GM21723 (cell line): ENCODE data around the gene COX10.
"Not testable (repeated sequence)": the region's sequence is repeated elsewhere in the genome, so short reads cannot be mapped to it uniquely, and the experiment has no call there.

Experiments
- ATAC-seq: cut with Tn5 transposase; IDR thresholded peaks from one replicate; pipeline ENCODE4 v1.9.1; 2021; ENCODE audit warnings: mild to moderate bottlenecking, moderate library complexity; ENCODE audit not compliant: unreplicated experiment

COX10 gene

DNA sequence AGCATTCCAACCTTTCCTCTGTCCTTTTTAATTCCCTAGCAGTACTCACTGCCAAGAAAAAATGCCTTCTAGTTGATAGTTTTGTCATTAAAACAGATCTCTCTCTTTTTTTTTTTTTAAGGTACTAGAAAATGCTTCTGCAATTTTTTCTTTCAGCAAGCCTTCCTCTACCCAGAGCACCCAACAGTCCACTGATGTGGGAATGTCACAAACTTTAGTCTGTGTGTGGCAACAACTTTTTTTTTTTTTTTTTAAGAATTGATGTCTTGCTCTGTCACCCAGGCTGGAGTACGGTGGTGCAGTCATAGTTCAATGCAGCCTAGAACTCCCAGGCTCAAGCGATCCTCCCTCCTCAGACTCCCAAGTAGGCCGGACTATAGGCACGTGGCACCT, 132.7 kb downstream of the COX10 start:
- no peak for ATAC-seq

DNA sequence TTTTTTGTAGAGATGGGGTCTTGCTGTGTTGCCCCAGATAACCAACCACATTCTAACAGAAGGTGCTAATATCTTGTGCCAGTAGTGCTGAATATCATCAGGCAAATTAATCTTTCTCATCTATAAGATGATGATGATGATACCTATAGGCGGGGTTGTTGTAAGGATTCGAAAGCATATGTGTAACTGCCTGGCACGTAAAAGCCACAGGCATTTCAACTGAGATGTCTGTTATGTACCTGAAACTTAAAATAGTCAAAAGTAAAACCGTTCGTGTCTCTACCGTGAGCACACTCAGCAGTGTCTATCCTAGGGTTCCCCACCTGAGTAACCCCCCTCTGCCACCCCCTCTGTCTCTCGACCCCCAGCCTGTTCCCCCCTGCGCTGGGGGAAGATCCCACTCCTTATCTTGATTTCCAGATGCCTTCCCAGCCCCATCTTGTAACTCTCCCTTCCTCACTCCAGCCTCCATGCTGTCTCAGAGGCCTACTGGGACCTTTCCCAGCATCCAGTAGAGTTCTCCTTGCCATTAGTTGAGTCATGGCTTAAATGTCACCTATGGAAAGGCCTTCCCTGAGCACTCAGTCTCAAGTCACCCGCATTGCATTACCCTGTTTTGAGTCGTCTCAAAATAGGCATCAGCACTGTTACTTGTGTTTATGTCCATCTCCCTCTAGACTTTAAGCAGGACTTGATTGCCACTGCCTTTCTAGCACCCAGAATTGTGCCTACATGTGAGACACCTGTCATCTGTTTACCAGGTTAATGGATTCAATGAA, 133.3 kb downstream of the COX10 start:
- no peak for ATAC-seq

DNA sequence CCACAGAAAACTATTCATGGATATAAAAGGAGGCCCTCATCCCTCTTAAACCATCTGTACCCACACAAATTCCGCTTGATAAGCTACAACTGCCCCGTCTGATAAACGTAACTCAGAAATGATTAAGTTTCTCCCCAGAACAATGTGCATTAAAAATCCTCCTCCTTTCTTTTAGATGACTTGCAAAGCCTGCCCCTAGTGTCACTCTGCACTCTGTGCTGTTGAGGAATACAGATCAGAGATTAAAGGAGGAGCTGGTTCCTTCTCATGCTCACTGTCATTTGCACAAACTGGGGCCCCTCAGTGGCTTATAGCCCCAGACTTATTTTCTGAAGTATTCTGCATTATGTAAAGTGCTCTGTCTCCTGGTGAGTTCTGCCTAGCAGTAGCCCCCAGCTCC, 134.1 kb downstream of the COX10 start:
- ATAC-seq: no peak

DNA sequence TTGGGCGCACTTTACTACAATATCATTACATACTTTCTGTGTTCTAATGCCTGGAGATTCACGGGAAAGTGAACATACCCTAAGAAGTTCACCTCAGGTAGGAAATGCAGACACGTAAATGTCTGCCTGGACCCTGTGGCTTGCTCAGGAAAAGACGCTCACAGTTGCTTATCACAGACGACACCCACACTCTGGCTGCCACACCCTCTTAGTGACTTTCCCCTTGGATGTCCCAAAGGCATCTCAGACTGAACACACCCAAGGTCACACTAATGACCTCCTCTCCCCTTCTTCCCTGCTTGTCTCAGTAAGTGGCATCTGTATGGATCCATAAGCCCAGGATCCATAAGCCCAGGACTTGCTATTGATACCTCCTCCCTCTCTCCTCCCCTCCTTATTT, 134.8 kb downstream of the COX10 start:
- no peak for ATAC-seq

DNA sequence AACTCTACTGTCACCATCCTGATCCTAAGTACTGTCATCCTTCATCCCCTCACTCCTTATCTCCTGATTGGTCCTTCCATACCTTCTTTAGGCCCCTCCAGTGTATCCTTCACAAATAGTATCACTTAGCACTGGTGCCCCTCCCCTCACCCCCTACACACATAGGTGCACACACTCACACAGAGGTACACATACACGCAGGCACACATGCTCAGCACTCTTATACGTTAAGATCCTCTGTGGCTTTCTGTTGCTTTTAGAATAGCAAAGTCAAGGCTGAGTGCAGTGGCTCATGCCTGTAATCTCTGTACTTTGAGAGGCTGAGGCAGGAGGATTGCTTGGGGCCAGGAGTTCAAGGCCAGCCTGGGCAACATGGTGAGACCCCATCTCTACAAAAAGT, 135.2 kb downstream of the COX10 start:
- ATAC-seq: no peak

DNA sequence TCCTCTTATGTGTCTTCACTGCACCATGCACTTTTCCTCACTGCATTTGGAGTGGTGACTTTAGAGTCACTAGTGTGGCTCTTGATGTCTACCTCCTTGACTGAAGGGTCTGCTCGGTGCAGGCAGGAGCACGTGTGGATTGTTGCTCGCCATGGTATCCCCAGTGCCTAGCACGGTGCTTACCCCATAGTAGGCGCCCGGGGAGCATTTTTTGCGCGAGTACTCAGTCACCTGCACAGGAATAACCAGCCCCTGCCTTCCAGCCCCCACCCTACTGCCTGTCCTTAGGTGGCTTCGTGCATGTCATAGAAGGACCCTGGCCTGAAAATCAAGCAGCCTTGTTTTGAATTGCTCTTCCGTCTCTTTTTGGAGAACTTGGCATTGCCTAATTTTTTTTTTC, 136.1 kb downstream of the COX10 start:
- ATAC-seq: no peak

DNA sequence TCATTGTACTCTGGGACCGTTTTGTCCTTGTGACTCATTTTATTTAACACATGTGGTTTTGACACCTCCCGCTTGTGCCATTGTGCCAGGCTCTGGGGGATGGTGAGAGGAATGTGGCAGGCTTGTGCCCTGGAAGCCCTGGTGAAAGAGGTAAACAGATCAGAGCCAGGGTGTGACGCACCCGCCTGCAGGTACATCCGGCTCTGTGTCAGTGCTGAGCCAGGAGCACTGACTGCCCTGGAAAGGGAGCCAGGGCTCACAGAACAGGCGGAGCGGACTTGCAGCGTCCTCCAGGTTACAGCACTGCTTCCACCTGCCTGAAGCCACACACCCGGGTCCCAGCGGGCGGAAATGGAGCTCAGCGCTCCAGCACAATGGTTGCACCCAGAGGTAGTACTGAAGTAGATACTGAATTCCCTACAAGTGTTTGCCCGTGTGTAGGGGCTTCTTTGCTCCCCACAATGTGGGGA, 136.7 kb downstream of the COX10 start:
- ATAC-seq: no peak

DNA sequence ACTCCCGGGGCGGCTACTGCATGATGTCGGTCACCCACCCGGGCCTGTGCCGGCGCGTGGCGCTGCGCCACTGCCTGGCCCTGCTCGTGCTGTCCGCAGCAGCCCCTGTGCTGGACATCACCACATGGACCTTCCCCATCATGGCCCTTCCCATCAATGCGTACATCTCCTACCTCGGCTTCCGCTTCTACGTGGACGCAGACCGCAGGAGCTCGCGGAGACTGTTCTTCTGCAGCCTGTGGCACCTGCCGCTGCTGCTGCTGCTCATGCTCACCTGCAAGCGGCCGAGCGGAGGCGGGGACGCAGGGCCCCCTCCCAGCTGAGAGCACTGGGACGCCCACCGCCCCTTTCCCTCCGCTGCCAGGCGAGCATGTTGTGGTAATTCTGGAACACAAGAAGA, 137.6 kb downstream of the COX10 start:
- no peak for ATAC-seq

DNA sequence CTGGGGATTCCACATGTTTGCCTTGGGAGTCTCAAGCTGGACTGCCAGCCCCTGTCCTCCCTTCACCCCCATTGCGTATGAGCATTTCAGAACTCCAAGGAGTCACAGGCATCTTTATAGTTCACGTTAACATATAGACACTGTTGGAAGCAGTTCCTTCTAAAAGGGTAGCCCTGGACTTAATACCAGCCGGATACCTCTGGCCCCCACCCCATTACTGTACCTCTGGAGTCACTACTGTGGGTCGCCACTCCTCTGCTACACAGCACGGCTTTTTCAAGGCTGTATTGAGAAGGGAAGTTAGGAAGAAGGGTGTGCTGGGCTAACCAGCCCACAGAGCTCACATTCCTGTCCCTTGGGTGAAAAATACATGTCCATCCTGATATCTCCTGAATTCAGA, 138.5 kb downstream of the COX10 start:
- ATAC-seq: no peak

DNA sequence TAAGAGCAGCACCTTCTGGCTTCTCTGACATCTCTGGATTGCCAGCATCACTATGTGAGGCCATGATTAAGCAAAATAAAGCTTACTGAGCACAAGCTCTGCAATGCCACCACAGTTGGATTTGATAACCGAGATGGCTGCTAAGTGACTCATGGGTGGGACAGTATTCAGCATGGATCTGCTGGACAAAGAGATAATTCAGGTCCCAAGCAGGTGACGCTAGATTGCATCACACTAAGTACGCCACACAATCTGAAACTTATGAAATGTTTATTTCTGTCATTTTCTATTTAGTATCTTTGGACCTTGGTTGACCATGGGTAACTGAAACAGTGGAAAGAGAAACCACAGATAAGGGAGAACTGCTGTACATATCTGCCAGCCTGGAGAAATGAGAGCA, 139.9 kb downstream of the COX10 start:
- ATAC-seq: no peak

DNA sequence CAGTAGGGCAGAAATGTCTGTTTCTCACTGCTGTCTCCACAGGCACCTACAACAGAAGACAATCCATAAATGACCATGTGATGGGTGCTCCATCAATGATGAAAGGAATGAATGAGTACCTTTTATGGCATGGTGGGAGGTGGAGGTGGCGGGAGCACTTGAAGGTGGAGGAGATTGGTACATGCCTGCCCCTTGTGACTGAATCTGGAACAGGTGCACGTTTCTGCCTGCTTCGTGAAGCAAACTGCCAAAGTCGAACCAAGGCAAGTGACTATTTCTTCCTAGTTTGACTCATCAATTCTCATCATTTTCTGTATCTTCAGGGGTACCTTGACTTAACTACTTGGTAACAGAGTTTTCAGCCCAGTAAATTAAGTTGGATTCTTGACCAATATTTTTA, 141.9 kb downstream of the COX10 start:
- no peak for ATAC-seq

DNA sequence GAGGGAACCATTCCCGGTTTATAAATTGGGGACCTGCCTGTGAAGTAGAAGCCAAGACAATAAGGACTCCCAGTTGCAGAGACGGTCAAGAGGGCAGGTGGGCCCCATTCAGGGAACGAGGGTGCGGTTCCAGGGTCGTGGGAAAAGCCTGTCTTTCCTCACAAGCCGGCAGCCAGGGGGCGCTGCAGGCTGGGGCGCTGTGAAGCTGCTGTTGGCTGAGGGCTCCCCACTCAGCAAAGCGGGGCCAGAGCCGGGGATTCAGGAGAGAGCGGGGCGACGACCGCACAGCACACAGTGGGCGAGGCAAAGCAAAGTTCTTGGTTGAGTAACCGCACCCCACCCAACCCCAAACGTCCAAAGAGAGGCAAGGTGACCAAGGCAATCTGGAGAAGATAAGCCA, 142.5 kb downstream of the COX10 start:
- ATAC-seq: no peak

DNA sequence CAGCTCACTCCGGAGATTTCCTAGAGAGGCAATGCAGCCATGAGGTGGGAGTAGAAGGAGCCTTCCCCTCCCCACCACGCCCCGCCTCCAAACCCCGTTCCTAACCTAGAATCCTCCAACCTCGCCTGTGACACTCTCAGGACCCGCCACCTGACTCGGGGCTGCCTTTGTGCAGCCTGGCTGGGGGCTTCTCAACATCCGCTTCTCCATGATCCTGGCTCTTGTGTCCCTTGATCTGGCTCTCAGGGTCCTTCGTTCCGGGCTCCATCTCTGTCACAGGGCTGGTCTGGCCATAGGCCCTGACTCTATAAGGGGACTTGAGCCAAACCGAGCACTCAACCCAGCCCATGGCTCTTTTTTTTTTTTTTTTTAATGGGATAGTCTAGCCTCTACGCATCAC, 143.1 kb downstream of the COX10 start:
- ATAC-seq: no peak

DNA sequence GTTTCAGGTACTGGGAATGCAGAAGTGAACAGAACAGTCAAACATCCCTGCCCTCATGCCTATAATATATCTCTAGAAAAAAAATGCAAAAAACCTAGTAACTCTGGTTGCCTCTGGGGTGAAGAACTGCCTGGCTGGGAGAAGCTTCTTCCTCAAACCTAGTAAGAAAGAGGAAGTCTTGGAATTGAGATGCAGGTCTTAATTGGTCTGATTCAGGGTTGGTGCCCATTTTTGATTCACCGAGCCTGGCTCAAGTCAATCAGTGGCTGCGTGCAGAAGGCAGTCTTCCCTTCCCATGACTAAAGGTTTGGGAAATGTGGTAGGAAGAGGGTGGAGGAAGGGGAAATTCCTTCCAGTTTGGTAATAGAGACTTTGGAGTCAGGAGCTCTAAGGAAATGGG, 145.0 kb downstream of the COX10 start:
- ATAC-seq: no peak

DNA sequence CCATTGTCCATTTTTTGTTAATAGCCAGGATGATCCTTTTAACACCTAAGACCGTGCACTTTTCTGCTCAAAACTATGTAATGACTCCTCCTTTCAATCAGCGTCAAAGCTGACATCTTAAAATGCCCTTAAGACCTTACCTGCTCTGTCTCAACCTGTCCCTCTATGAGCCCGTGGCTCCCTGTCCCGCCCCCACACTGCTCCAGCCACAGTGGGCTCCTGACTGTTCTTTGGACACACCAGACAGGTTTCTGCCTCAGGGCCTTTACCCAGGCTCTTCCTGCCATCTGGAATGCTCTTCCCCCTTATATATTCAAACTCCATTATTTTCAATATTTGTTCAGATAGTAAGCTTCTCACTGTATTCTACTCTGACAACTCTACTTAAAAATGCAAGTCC, 153.3 kb downstream of the COX10 start:
- ATAC-seq: no peak

DNA sequence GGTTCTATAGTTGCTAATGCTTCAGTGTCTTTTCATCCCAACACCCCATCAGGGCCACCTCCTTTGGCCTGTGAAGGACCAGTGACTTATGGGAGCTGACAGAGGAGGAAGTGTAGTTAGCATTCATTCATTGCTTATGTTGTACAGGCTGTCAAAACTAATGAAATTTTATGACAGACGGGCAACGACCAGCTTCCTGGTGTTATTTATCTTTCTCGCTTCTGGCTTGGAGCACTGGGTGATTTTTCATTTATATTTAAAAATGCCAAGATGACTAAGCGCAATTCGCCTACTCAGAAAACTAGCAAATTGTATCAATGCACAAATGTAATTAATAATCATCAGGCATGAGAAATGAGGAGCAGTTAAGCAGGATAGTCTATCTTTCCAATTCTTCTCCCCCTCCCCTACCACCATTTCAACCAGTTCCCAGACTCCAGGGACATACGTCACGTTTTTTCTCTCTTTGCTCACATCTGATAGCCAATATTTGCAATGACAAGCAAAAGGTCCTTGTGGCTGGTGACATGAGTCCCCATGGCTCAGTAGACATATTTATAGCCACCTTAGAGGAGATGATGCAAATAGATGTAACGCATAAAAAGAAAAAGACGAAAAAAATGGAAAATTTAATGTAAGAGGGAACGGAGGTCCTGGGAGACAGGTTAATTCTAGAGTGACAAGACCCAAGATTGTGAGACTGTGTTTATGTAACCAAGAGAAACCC, 156.1 kb downstream of the COX10 start:
- no peak for ATAC-seq

DNA sequence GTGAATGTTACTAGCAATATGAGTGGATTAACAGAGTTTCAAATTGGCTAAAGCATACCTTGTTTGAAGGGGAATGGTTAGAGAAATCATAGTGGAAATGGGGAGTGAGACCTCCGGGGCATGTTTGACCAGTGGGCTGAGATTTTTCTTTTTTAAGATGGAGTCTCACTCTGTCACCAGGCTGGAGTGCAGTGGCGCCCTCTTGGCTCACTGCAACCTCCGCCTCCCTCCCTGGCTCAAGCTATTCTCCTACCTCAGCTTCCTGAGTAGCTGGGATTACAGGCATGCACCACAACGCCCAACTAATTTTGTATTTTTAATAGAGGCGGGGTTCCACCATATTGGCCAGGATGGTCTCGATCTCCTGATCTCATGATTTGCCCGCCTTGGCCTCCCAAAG, 157.7 kb downstream of the COX10 start:
- no peak for ATAC-seq

DNA sequence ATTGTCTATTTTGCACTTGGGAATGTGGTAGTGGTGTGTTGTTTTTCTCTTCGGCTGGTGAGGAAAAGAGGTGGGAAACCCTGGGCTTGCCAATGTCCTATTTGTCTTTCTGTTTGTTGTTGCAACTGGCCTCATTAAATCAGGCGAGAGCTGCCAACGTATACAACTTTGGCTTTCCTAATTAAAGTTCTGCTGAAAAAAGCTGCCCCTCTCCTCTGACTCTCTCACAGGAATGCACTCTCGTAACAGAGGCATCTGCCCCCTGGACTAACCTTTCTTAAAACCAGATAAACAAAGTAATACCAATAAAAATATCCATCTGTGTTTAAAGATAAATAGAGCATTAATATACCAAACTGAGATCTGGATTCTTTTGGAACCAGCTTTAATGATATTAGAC, 159.6 kb downstream of the COX10 start:
- ATAC-seq: no peak

DNA sequence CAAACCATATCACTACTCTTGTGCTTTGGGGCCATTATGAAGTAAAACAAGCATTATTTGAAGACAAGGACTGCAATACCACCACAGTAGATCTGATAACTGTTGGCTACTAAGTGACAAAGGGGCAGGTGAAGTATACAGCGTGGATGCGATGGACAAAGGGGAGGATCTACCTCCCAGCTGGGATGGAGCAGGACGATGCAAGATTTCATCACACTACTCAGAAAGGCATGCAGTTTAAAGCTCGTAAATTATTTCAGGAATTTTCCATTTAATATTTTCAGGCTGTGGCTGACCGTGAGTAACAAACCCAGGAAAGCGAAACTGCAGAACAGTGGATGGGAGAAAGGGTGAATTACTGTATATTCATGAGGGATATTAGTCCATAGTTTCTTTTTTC, 161.9 kb downstream of the COX10 start:
- not testable (repeated sequence) for ATAC-seq

DNA sequence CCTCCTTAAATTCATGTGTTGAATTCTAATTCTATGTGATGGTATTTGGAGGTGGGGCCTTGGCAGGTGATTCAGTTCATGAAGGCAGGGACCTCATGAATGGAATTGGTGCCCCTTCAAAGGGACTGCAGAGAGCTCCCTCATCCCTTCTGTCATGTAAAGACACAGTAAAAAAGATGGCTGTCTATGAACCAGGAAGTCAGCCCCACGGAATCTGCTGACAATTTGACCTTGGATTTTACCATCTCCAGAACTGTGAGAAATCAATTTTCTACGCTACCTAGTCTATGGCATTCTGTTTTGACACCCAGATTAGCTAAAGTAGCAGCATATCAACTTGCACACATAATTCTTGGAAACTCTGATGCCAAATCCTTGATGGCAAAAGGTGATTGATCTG, 165.7 kb downstream of the COX10 start:
- ATAC-seq: not testable (repeated sequence)

DNA sequence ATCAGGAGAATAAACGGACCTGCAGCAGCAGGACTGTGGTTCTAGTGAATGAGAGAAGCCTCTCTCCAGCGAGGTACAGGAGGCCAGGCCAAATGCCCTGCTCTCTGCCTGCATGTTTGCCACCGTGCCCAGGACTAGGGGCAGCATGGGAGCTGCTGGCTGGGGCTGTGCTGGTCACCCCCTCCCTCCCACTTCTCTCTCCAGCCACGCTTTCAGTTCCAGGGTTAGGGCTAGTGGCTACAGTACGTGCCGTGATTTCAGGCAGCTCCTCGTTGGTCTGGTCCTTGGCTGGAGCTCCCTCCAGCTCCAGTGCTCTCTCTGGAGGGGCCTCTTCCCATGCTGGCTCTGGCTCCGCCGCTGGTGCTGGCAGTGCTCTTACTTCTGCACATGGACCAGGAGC, 166.7 kb downstream of the COX10 start:
- not testable (repeated sequence) for ATAC-seq

DNA sequence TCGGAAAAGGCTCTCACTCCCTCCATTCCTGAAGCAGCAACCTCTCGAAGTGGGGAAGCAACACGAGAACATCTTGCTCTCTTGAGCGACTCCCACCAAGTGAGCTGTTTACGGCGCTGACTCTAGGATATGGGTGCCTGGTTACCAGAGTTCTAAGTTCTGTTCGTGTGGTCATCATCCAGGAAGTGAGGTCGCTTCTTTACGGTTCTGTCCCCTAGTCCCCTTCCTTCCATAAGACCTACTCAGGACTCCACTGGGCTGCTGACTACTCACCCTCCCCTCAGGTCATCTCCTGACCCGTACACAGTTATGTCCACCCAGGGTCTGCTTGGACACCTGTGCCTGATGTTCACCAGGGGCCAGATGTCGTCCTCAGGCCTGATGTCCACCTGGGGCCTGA, 167.5 kb downstream of the COX10 start, which contains the start of gene CDRT15:
TSS of gene CDRT15 (minus strand) at position 101 of the 400 bp plus-strand sequence. CDS start at position 72, 29 bp downstream.
- ATAC-seq: not testable (repeated sequence)
